Measurements from ENCODE around the gene SERINC4.

Gene SERINC4

GRCh38 chr15:43792761-43793476 is 7.1 kb downstream of the SERINC4 start:
- DNase-seq = no peak
- peak overlapping the region; percentile 99 to 100 for H3K27ac ChIP-seq

GRCh38 chr15:43791993-43792760 is 7.8 kb downstream of the SERINC4 start, which contains the start of gene SERF2:
Gene SERF2, plus strand, starts transcription at chr15:43792320. Its CDS starts 57 bp downstream, at chr15:43792377.
- no peaks in the 10 kb centered on the region for H3K27me3 ChIP-seq
- peak within 1 kb of the TSS; percentile 99 to 100 for H3K27ac ChIP-seq
- peaks cover 24 to 34% (median 25%) of the 10 kb centered on the region in 3 donors for H3K36me3 ChIP-seq
- intact Hi-C loops (cut with DNase I; ENCODE audit: low total_unique reads) = no loop called here
- H3K4me1 ChIP-seq = peaks cover 0 to 44% (median 32%) of the 10 kb centered on the region in 4 donors
- no peak for TF ChIP-seq CTCF (IDR thresholded peaks at IDR 0.05)
- no peaks in the 10 kb centered on the region for H3K9me3 ChIP-seq
- peak; percentile 100 for DNase-seq
- peak within 1 kb of the TSS; percentile 97 to 98 for H3K4me3 ChIP-seq

More at GRCh38 chr15:43792761-43793476, 7.1 kb downstream of the SERINC4 start:
- TF ChIP-seq CTCF (IDR thresholded peaks at IDR 0.05) = no peak
- H3K4me1 ChIP-seq = peaks cover 0 to 51% (median 36%) of the 10 kb centered on the region in 4 donors
- peak overlapping the region; percentile 97 to 98 for H3K4me3 ChIP-seq
- H3K9me3 ChIP-seq = no peaks in the 10 kb centered on the region
- H3K27me3 ChIP-seq = no peaks in the 10 kb centered on the region
- peaks cover 24 to 35% (median 25%) of the 10 kb centered on the region in 3 donors for H3K36me3 ChIP-seq
- intact Hi-C loops (cut with DNase I; ENCODE audit: low total_unique reads) = no loop called here

GRCh38 chr15:43789409-43789808 is 10.6 kb downstream of the SERINC4 start:
- Histone ChIP-seq H3K4me3 (no peak overlapping the region), H3K36me3 (peaks cover 0 to 9% (median 9%) of the 10 kb centered on the region in 3 donors), H3K27me3 (no peaks in the 10 kb centered on the region), H3K4me1 (peaks cover 0 to 16% (median 14%) of the 10 kb centered on the region in 4 donors), H3K27ac (no peak overlapping the region), H3K9me3 (no peaks in the 10 kb centered on the region)
- TF ChIP-seq CTCF (IDR thresholded peaks at IDR 0.05) = no peak
- DNase-seq = no peak
- intact Hi-C loops (cut with DNase I; ENCODE audit: low total_unique reads) = no loop called here

- intact Hi-C loops (cut with DNase I; ENCODE audit: low total_unique reads) = loop anchor here (10.0 kb wide), 1 partner anchor 264 kb away; the partner anchor contains the start of gene MAP1A
- Histone ChIP-seq H3K27me3 (no peaks in the 10 kb centered on the region), H3K4me3 (no peak overlapping the region), H3K27ac (no peak overlapping the region), H3K9me3 (no peaks in the 10 kb centered on the region), H3K4me1 (peaks cover 0 to 22% (median 13%) of the 10 kb centered on the region in 4 donors), H3K36me3 (peaks cover 0 to 3% (median under 1%) of the 10 kb centered on the region in 3 donors)
- DNase-seq = no peak
- no peak for TF ChIP-seq CTCF (IDR thresholded peaks at IDR 0.05)
Observed at GRCh38 chr15:43779016-43779415, 21.0 kb downstream of the SERINC4 start.

GRCh38 chr15:43777267-43777914 is 22.6 kb downstream of the SERINC4 start:
- peak; percentile 77 to 92 for DNase-seq
- Histone ChIP-seq H3K36me3 (peaks cover 0 to 19% (median 16%) of the 10 kb centered on the region in 3 donors), H3K9me3 (no peaks in the 10 kb centered on the region), H3K4me1 (peaks cover 0 to 22% (median 13%) of the 10 kb centered on the region in 4 donors), H3K4me3 (peak overlapping the region; percentile 54 to 68), H3K27ac (peak overlapping the region; percentile 88 to 89), H3K27me3 (no peaks in the 10 kb centered on the region)
- TF ChIP-seq CTCF (IDR thresholded peaks at IDR 0.05) = peak; percentile 75 to 80
- intact Hi-C loops (cut with DNase I; ENCODE audit: low total_unique reads) = loop anchor here (10.0 kb wide), 1 partner anchor 263 kb away; the partner anchor contains the start of gene MAP1A

All from tibial artery (tissue), 4 donors.